OCI-LY7 (cell line): Measurements from ENCODE around the gene SV2C. TPM values are rescaled to one million over a fixed set of nuclear protein-coding genes. Genes with fewer than 3 reads are reported as not detected.
A peak's percentile ranks its signal among the peaks of the same experiment; 100 is the strongest.

Source experiments
- BruUV-seq: library from RNA; stranded (reverse); fragments of 400-500 nt; replicated peaks from 2 replicates; lab custom pipeline; 2021; lab: Mats Ljungman, UMichigan
- CTCF ChIA-PET: fragments of 300-600 bp; sonication (Branson Sonifier 250); formaldehyde crosslinking; loops from one replicate; lab custom pipeline; 2022; ENCODE audit warnings: antibody characterized with exemption; ENCODE audit not compliant: unreplicated experiment; lab: Charles Lee
- POLR2A ChIA-PET: fragments of 300-600 bp; sonication (Branson Sonifier 250); formaldehyde crosslinking; loops from one replicate; lab custom pipeline; 2022; ENCODE audit warnings: antibody characterized with exemption; lab: Charles Lee
- DNase-seq: peaks from one replicate; pipeline ENCODE4 v3.0.0-alpha.2; 2015; ENCODE audit warnings: low spot score
- H2AFZ ChIP-seq: fragments of 200-600 bp; sonication (generic), shearing (Covaris generic); 2 replicates; pipeline ENCODE4 v1.6.1; 2014; ENCODE audit warnings: mild to moderate bottlenecking, antibody characterized with exemption, low read length, moderate library complexity
- H3K27ac ChIP-seq: fragments of 200-600 bp; sonication (generic); 2 replicates; pipeline ENCODE4 v1.5.1; 2014; ENCODE audit warnings: mixed run types, low read depth, mild to moderate bottlenecking, moderate library complexity, low read length, inconsistent platforms; ENCODE audit not compliant: poor library complexity, severe bottlenecking
- H3K36me3 ChIP-seq: fragments of 200-600 bp; sonication (generic); 2 replicates; pipeline ENCODE4 v1.6.1; 2014; ENCODE audit warnings: mild to moderate bottlenecking, antibody characterized with exemption, low read length, moderate library complexity, mixed read lengths; ENCODE audit not compliant: insufficient read depth
- H3K4me1 ChIP-seq: fragments of 200-600 bp; sonication (generic); 2 replicates; pipeline ENCODE4 v1.5.1; 2014; ENCODE audit warnings: mild to moderate bottlenecking, low read length; ENCODE audit not compliant: insufficient read depth, poor library complexity, severe bottlenecking
- H3K4me2 ChIP-seq: fragments of 200-600 bp; sonication (generic); 2 replicates; pipeline ENCODE4 v1.6.1; 2014; ENCODE audit warnings: mild to moderate bottlenecking, low read length
- H3K4me3 ChIP-seq: fragments of 200-600 bp; sonication (generic); 2 replicates; pipeline ENCODE4 v1.5.1; 2014; ENCODE audit warnings: mild to moderate bottlenecking, low read depth, low read length; ENCODE audit not compliant: poor library complexity, severe bottlenecking
- H3K79me2 ChIP-seq: fragments of 200-600 bp; sonication (generic); 2 replicates; pipeline ENCODE4 v1.6.1; 2016; ENCODE audit warnings: low read depth, mild to moderate bottlenecking, low read length, moderate library complexity, mixed read lengths; ENCODE audit not compliant: insufficient read depth
- H3K9me2 ChIP-seq: fragments of 200-600 bp; sonication (generic); 2 replicates; pipeline ENCODE4 v1.6.1; 2016; ENCODE audit warnings: mild to moderate bottlenecking, low read length, mixed read lengths; ENCODE audit not compliant: insufficient read depth
- H3K9me3 ChIP-seq: fragments of 200-600 bp; sonication (generic); 2 replicates; pipeline ENCODE4 v1.6.1; 2014; ENCODE audit warnings: mild to moderate bottlenecking, mixed run types, low read length, mixed read lengths
- H4K20me1 ChIP-seq: fragments of 200-600 bp; sonication (generic); 2 replicates; pipeline ENCODE4 v1.6.1; 2014; ENCODE audit warnings: mild to moderate bottlenecking, antibody characterized with exemption, low read length, moderate library complexity, mixed read lengths; ENCODE audit not compliant: insufficient read depth
- EZH2phosphoT487 ChIP-seq: fragments of 200-600 bp; sonication (generic); IDR thresholded peaks from 2 replicates; pipeline ENCODE4 v1.6.1; 2018; ENCODE audit warnings: low read depth, borderline replicate concordance, mild to moderate bottlenecking, mixed run types, antibody characterized with exemption, low read length, moderate library complexity, mixed read lengths
- intact Hi-C: fragments of 100-400 bp; cut with micrococcal nuclease; formaldehyde crosslinking; loops from one replicate; pipeline ENCODE4 v1.10.0; 2022; ENCODE audit not compliant: unreplicated experiment
- total RNA-seq, 2 experiments: library from RNA; depleted of rRNA in 1 of 2; stranded (reverse); fragments of >200 nt in 1 of 2; shearing (Covaris generic) in 1 of 2; gene quantifications; 2 replicates each; pipeline ENCODE4 v1.2.3, GENCODE V29; 2014 to 2022
- TF ChIP-seq, protein P1 (sequence below): fragments of 200-600 bp; sonication (generic); conservative IDR thresholded peaks from 2 replicates; pipeline ENCODE4 v1.5.1; 2014; ENCODE audit warnings: mild to moderate bottlenecking, antibody characterized with exemption, low read length, moderate library complexity, mixed read lengths

The SV2C gene
- total RNA-seq, 2 experiments from 2014 or later: not detected

DNA sequence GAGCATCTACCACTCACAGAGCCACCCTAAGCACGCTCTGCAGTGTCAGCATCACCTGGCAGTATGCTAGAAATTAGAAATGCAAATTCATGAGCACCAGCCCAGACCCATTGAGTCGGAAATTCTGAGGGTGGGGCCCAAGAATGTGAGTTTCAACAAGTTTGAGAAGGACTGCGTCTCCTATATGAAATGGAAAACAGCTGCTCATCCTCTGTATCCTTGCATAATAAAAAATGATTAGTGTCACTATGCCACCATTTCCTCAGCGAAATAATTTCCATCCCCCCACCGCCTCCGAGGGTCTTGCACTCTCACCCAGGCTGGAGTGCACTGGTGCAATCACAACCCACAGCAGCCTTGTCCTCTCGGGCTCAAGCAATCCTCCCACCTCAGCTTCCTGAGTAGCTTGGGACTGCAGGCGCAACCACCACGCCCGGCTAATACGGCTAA is 318.6 kb downstream of the SV2C start:
- ChIA-PET CTCF (interaction anchor here (0.6 to 1.2 kb wide), 2 partner anchors 22 to 50 kb away, joined by 3 to 6 read pairs; no protein-coding TSS in a partner anchor), POLR2A (interaction anchor here (0.5 to 2.9 kb wide), 6 partner anchors 20 to 258 kb away, joined by 3 to 16 read pairs (median 4); no protein-coding TSS in a partner anchor)
- Histone ChIP-seq H4K20me1 (no peaks in the 10 kb centered on the region), H3K4me3 (peak overlapping the region; percentile 93), H3K36me3 (no peaks in the 10 kb centered on the region), H3K4me1 (peaks cover 49% of the 10 kb centered on the region), H2AFZ (peak overlapping the region; percentile 80; the same call in 1 of the 2 replicates), H3K9me2 (no peaks in the 10 kb centered on the region), H3K9me3 (no peaks in the 10 kb centered on the region), H3K27ac (peak overlapping the region; percentile 94), H3K79me2 (peaks cover 28% of the 10 kb centered on the region; the same call in 1 of the 2 replicates), H3K4me2 (peak overlapping the region; percentile 84)
- no peak for TF ChIP-seq EZH2phosphoT487
- TF ChIP-seq, protein P1, sequence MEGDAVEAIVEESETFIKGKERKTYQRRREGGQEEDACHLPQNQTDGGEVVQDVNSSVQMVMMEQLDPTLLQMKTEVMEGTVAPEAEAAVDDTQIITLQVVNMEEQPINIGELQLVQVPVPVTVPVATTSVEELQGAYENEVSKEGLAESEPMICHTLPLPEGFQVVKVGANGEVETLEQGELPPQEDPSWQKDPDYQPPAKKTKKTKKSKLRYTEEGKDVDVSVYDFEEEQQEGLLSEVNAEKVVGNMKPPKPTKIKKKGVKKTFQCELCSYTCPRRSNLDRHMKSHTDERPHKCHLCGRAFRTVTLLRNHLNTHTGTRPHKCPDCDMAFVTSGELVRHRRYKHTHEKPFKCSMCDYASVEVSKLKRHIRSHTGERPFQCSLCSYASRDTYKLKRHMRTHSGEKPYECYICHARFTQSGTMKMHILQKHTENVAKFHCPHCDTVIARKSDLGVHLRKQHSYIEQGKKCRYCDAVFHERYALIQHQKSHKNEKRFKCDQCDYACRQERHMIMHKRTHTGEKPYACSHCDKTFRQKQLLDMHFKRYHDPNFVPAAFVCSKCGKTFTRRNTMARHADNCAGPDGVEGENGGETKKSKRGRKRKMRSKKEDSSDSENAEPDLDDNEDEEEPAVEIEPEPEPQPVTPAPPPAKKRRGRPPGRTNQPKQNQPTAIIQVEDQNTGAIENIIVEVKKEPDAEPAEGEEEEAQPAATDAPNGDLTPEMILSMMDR: no peak
- DNase-seq: peak; percentile 85
- BruUV-seq: no TSS peak
- intact Hi-C loops: loop anchor here (2.0 to 10.0 kb wide), 3 partner anchors 63 to 239 kb away; no protein-coding TSS in a partner anchor

DNA sequence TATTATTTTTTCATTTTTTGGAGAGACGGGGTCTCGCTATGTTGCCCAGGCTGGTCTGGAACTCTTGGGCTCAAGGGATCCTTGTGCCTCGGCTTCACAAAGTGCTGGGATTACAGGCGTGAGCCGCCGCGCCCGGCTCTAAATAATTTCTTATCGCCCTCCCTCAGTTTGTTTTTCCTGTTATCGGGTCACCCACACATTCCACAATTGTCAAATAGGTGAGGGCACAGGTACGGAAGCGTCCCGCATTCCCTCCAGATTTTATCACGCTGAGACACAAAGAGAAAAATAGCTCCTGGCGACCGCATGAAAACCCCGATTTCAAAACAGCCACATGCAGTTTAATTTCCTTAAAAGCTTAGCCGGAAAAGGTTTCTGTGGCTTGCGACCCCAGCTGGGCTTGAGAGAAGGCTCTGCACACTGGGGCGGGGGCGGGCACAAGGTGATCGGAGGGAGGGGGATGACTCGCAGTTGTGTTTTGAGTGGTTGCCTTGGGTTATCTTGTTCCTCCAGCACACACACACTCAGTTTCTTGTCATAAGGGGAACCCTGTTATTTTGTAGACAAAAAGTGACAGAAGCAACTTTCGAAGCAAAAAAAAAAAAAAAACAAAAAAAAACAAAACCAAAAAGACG is 319.2 kb downstream of the SV2C start:
- no TSS peak for BruUV-seq
- Histone ChIP-seq H2AFZ (peak overlapping the region; percentile 80; the same call in 1 of the 2 replicates), H3K9me2 (no peaks in the 10 kb centered on the region), H3K27ac (peak overlapping the region; percentile 94), H3K79me2 (peaks cover 33% of the 10 kb centered on the region; the same call in 1 of the 2 replicates), H3K4me1 (peaks cover 54% of the 10 kb centered on the region), H3K9me3 (no peaks in the 10 kb centered on the region), H4K20me1 (no peaks in the 10 kb centered on the region), H3K4me3 (peak overlapping the region; percentile 93), H3K36me3 (peaks cover 4% of the 10 kb centered on the region), H3K4me2 (peak overlapping the region; percentile 84)
- POLR2A ChIA-PET: interaction anchor here (0.6 to 2.9 kb wide), 13 partner anchors 14 to 223 kb away, joined by 3 to 16 read pairs (median 4); no protein-coding TSS in a partner anchor
- TF ChIP-seq EZH2phosphoT487: no peak
- TF ChIP-seq, protein P1: no peak
- CTCF ChIA-PET: interaction anchor here (0.6 to 1.2 kb wide), 2 partner anchors 23 to 51 kb away, joined by 3 to 6 read pairs; no protein-coding TSS in a partner anchor
- peak; percentile 94 for DNase-seq
- intact Hi-C loops: loop anchor here (2.0 to 10.0 kb wide), 3 partner anchors 64 to 238 kb away; no protein-coding TSS in a partner anchor
